ENCODE data around the gene MACROD1. TPM values are rescaled to one million over a fixed set of nuclear protein-coding genes. Genes with fewer than 3 reads are reported as not detected.

The MACROD1 gene
- total and polyA plus RNA-seq, 2 of the 13 experiments (the other 11 are each of a cell fraction or from before 2014, with no cell fraction given): 23.1 to 34.5 TPM

DNA sequence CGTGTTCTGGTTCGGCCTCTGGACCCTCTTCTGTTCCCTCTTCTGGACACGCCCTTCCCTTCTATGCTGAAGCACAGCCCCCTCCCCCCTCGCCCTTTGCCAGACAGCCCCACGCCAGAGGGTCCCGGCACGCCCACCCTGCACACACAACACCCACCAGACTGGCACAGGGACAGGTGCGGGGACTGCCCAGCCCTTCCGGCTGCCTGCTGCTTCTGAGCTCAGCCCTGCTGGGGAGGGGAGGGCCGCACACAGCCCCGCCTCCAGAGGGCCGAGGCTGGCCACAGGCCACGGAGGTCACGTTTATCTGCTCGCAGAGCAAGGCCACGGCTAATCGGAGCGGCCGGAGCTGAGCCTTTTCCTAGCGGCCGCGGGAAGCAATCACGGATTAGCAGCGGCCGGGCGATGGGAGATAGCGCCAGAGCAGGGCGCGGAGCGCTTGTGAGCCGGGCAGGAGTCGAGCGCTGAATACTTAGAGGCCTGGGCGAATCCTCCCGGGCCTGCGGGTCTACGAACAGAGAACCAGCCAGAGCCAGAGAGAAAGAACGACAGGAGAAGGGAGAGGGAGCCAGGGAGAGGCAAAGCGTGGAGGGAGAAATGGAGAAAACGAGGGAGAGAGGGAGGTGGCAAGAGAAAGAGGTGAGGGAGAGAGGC is 158.2 kb downstream of the MACROD1 start:
- Histone ChIP-seq H3K4me1 (ENCODE audit: insufficient read depth, low read length) (peaks cover 21% of the 10 kb centered on the region), H3K79me2 (ENCODE audit: insufficient read depth, low read length) (no peaks in the 10 kb centered on the region), H4K20me1 (ENCODE audit: insufficient read depth, low read length) (peaks cover 4% of the 10 kb centered on the region; the same call in 1 of the 2 replicates), H3K9ac (ENCODE audit: insufficient read depth, low read depth, low read length) (peak overlapping the region; percentile 36; the same call in 1 of the 2 replicates), H3K4me3 (replicated peaks in 1 of 3; ENCODE audit: insufficient read depth in 1 of 3, low read depth in 2 of 3, low read length in 3 of 3) (peak overlapping the region; percentile 19 to 70 (median 60); a peak in 5 of 6 replicates), H2AFZ (ENCODE audit: low read length) (no peak overlapping the region), H3K4me2 (ENCODE audit: low read depth, low read length) (peak overlapping the region; percentile 85), H3K27ac (ENCODE audit: extremely low read length, insufficient read depth, low read length) (no peak overlapping the region), H3K9me3 (ENCODE audit: low read length) (peaks cover 10% of the 10 kb centered on the region; the same call in 1 of the 2 replicates), H3K36me3 (replicated peaks in 1 of 2; ENCODE audit: control insufficient read depth in 1 of 2, insufficient read depth in 2 of 2, low read length in 2 of 2) (no peaks in the 10 kb centered on the region), H3K27me3 (ENCODE audit: control insufficient read depth in 1 of 2, insufficient read depth in 2 of 2, low read length in 2 of 2) (no peaks in the 10 kb centered on the region)
- peak; percentile 54 for FAIRE-seq
- DNase-seq (ENCODE audit: low spot score): peak; percentile 89
- in situ Hi-C loops (cut with HindIII; ENCODE audit: extremely low pct_ligation_motif_present, low pct_unique_long_range_greater_than_20kb): no loop called here
- intact Hi-C loops (cut with micrococcal nuclease; ENCODE audit: unreplicated experiment): loop anchor here (1.0 kb wide), 1 partner anchor 33 kb away; the partner anchor contains the start of gene COX8A
- ChIA-PET POLR2A (interaction anchor here (0.6 to 1.6 kb wide), 15 partner anchors 8 to 1668 kb away, joined by 3 to 5 read pairs (median 3); partner anchors contain the start of genes COX8A, NUDT22, RTN3 and TRPT1), CTCF (ENCODE audit: low intra/inter-chr PET ratio, low total read pairs) (no interaction called here)
- peak; percentile 90 for ATAC-seq
- no TSS peak for BruUV-seq (replicated peaks)
- 2% methylated on average over 26 of the region's 40 CpGs for WGBS (ENCODE audit: low lambda C conversion rate)
- TF ChIP-seq TOPORS (CRISPR knock-in tag; IDR thresholded peaks at IDR 0.05) (peak; percentile 70; the same call in 1 of the 2 replicates), THAP11 (CRISPR knock-in tag; IDR thresholded peaks at IDR 0.05) (peak; percentile 73), SUZ12 (IDR thresholded peaks at IDR 0.05; ENCODE audit: low read depth, low read length) (no peak), ZNF180 (CRISPR knock-in tag; IDR thresholded peaks at IDR 0.05; ENCODE audit: borderline replicate concordance, low read depth) (no peak), MEIS2 (CRISPR knock-in tag; IDR thresholded peaks at IDR 0.05) (no peak), ZMYM3 (CRISPR knock-in tag; IDR thresholded peaks at IDR 0.05) (no peak; the same call in 1 of the 2 replicates), ELF1 (CRISPR knock-in tag; IDR thresholded peaks at IDR 0.05) (peak; percentile 66), AGO1 (IDR thresholded peaks at IDR 0.05; ENCODE audit: low read depth, low read length, poor library complexity, severe bottlenecking) (peak; percentile 75), SOX13 (IDR thresholded peaks at IDR 0.05) (no peak), SOX13 (CRISPR knock-in tag; conservative IDR thresholded peaks at IDR 0.05 in 1 of 2, IDR thresholded peaks at IDR 0.05 in 1 of 2) (peak in 1 of 2 experiments; percentile 65; a peak in 2 of 4 replicates), ZNF160 (CRISPR knock-in tag; IDR thresholded peaks at IDR 0.05) (no peak), ZNF792 (CRISPR knock-in tag; IDR thresholded peaks at IDR 0.05) (peak; percentile 76; the same call in 1 of the 2 replicates), AGO2 (optimal IDR thresholded peaks at IDR 0.05; ENCODE audit: low read depth, low read length) (peak; percentile 86), TSC22D2 (CRISPR knock-in tag; IDR thresholded peaks at IDR 0.05; ENCODE audit: borderline replicate concordance) (no peak)
- TF ChIP-seq, protein P1, sequence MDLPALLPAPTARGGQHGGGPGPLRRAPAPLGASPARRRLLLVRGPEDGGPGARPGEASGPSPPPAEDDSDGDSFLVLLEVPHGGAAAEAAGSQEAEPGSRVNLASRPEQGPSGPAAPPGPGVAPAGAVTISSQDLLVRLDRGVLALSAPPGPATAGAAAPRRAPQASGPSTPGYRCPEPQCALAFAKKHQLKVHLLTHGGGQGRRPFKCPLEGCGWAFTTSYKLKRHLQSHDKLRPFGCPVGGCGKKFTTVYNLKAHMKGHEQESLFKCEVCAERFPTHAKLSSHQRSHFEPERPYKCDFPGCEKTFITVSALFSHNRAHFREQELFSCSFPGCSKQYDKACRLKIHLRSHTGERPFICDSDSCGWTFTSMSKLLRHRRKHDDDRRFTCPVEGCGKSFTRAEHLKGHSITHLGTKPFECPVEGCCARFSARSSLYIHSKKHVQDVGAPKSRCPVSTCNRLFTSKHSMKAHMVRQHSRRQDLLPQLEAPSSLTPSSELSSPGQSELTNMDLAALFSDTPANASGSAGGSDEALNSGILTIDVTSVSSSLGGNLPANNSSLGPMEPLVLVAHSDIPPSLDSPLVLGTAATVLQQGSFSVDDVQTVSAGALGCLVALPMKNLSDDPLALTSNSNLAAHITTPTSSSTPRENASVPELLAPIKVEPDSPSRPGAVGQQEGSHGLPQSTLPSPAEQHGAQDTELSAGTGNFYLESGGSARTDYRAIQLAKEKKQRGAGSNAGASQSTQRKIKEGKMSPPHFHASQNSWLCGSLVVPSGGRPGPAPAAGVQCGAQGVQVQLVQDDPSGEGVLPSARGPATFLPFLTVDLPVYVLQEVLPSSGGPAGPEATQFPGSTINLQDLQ (CRISPR knock-in tag; IDR thresholded peaks at IDR 0.05): no peak
- TF ChIP-seq, protein P2, sequence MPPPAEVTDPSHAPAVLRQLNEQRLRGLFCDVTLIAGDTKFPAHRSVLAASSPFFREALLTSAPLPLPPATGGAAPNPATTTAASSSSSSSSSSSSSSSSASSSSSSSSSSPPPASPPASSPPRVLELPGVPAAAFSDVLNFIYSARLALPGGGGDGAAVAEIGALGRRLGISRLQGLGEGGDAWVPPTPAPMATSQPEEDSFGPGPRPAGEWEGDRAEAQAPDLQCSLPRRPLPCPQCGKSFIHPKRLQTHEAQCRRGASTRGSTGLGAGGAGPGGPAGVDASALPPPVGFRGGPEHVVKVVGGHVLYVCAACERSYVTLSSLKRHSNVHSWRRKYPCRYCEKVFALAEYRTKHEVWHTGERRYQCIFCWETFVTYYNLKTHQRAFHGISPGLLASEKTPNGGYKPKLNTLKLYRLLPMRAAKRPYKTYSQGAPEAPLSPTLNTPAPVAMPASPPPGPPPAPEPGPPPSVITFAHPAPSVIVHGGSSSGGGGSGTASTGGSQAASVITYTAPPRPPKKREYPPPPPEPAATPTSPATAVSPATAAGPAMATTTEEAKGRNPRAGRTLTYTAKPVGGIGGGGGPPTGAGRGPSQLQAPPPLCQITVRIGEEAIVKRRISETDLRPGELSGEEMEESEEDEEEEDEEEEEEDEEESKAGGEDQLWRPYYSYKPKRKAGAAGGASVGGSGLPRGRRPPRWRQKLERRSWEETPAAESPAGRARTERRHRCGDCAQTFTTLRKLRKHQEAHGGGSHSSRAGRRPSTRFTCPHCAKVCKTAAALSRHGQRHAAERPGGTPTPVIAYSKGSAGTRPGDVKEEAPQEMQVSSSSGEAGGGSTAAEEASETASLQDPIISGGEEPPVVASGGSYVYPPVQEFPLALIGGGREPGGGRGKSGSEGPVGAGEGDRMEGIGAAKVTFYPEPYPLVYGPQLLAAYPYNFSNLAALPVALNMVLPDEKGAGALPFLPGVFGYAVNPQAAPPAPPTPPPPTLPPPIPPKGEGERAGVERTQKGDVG (CRISPR knock-in tag; IDR thresholded peaks at IDR 0.05; ENCODE audit: borderline replicate concordance): peak; percentile 69; the same call in 1 of the 2 replicates
- TF ChIP-seq, protein P3, sequence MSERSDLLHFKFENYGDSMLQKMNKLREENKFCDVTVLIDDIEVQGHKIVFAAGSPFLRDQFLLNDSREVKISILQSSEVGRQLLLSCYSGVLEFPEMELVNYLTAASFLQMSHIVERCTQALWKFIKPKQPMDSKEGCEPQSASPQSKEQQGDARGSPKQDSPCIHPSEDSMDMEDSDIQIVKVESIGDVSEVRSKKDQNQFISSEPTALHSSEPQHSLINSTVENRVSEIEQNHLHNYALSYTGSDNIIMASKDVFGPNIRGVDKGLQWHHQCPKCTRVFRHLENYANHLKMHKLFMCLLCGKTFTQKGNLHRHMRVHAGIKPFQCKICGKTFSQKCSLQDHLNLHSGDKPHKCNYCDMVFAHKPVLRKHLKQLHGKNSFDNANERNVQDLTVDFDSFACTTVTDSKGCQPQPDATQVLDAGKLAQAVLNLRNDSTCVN (CRISPR knock-in tag; IDR thresholded peaks at IDR 0.05; ENCODE audit: borderline replicate concordance): 0 out of 2 replicates have a peak, but pooled peaks have one; percentile 58

Measured in HepG2 (cell line).